Measurements from ENCODE around the gene GRIA4. TPM values are rescaled to one million over a fixed set of nuclear protein-coding genes. Genes with fewer than 3 reads are reported as not detected.

The GRIA4 gene
- total RNA-seq, 5 donors from 2014 or later (not counting 1 experiment from before 2014, with no cell fraction given): 0.09 TPM; not detected in 4

- H3K36me3 Mint-ChIP-seq: peaks cover 51% of the 10 kb centered on the region
- WGBS (ENCODE audit: insufficient coverage): 80% methylated on average over 1 of the region's 3 CpGs
- Histone ChIP-seq H3K36me3 (ENCODE audit: control insufficient read depth in 2 of 2, extremely low read depth in 1 of 2, insufficient read depth in 1 of 2, low read length in 1 of 2) (peaks cover 0 to 27% of the 10 kb centered on the region in 2 donors), H3K4me1 (ENCODE audit: control insufficient read depth in 1 of 2, extremely low read depth in 1 of 2, insufficient read depth in 2 of 2, low read length in 2 of 2) (no peaks in the 10 kb centered on the region), H3K27me3 (replicated peaks in 1 of 2; ENCODE audit: control insufficient read depth in 2 of 2, extremely low read depth in 1 of 2, insufficient read depth in 2 of 2, low read length in 1 of 2) (no peaks in the 10 kb centered on the region), H3K27ac (ENCODE audit: low read length) (no peak overlapping the region), H3K9me3 (no peaks in the 10 kb centered on the region), H3K4me3 (ENCODE audit: control insufficient read depth in 1 of 2, extremely low read depth in 1 of 2, low read length in 1 of 2) (no peak overlapping the region)
- H3K4me1 Mint-ChIP-seq: peaks cover 56 to 63% (median 60%) of the 10 kb centered on the region in 3 donors
- H3K27me3 Mint-ChIP-seq: no peaks in the 10 kb centered on the region
- no peak overlapping the region for H3K4me3 Mint-ChIP-seq
- no peak overlapping the region for H3K27ac Mint-ChIP-seq
- no peaks in the 10 kb centered on the region for H3K9me3 Mint-ChIP-seq
- POLR2A ChIA-PET: no interaction called here
- CTCF ChIA-PET: no interaction called here
- DNase-seq (no peak), ATAC-seq (replicated peaks in 1 of 4) (no peak)
These were observed 402.9 kb downstream of the GRIA4 start for GRCh38 chr11:106012744-106013143.

- 100% methylated on average over 1 of the region's 2 CpGs for WGBS (ENCODE audit: insufficient coverage)
- H3K36me3 Mint-ChIP-seq: peaks cover 46% of the 10 kb centered on the region
- Histone ChIP-seq H3K27me3 (replicated peaks in 1 of 2; ENCODE audit: control insufficient read depth in 2 of 2, extremely low read depth in 1 of 2, insufficient read depth in 2 of 2, low read length in 1 of 2) (no peaks in the 10 kb centered on the region), H3K4me1 (ENCODE audit: control insufficient read depth in 1 of 2, extremely low read depth in 1 of 2, insufficient read depth in 2 of 2, low read length in 2 of 2) (peaks cover 0 to 3% of the 10 kb centered on the region in 2 experiments), H3K27ac (ENCODE audit: low read length) (no peak overlapping the region), H3K36me3 (ENCODE audit: control insufficient read depth in 2 of 2, extremely low read depth in 1 of 2, insufficient read depth in 1 of 2, low read length in 1 of 2) (peaks cover 0 to 16% of the 10 kb centered on the region in 2 donors), H3K9me3 (no peaks in the 10 kb centered on the region), H3K4me3 (ENCODE audit: control insufficient read depth in 1 of 2, extremely low read depth in 1 of 2, low read length in 1 of 2) (no peak overlapping the region)
- no peaks in the 10 kb centered on the region for H3K9me3 Mint-ChIP-seq
- no peak overlapping the region for H3K4me3 Mint-ChIP-seq
- CTCF ChIA-PET: no interaction called here
- no peak for DNase-seq
- ATAC-seq (replicated peaks in 1 of 4): no peak
- no peak overlapping the region for H3K27ac Mint-ChIP-seq
- H3K27me3 Mint-ChIP-seq: no peaks in the 10 kb centered on the region
- POLR2A ChIA-PET: no interaction called here
- H3K4me1 Mint-ChIP-seq: peaks cover 55 to 68% (median 62%) of the 10 kb centered on the region in 3 donors
These were observed 404.2 kb downstream of the GRIA4 start for GRCh38 chr11:106014035-106014434.

- H3K27me3 Mint-ChIP-seq: no peaks in the 10 kb centered on the region
- DNase-seq: no peak
- no peak overlapping the region for H3K27ac Mint-ChIP-seq
- H3K27me3 ChIP-seq (replicated peaks in 1 of 2; ENCODE audit: control insufficient read depth in 2 of 2, extremely low read depth in 1 of 2, insufficient read depth in 2 of 2, low read length in 1 of 2): no peaks in the 10 kb centered on the region
- H3K4me1 Mint-ChIP-seq: peaks cover 58 to 69% (median 65%) of the 10 kb centered on the region in 3 donors
- H3K27ac ChIP-seq (ENCODE audit: low read length): no peak overlapping the region
- no peaks in the 10 kb centered on the region for H3K9me3 Mint-ChIP-seq
- no peak overlapping the region for H3K4me3 Mint-ChIP-seq
- ATAC-seq (replicated peaks in 1 of 4): no peak
- H3K36me3 Mint-ChIP-seq: peaks cover 44% of the 10 kb centered on the region
- peaks cover 2 to 4% of the 10 kb centered on the region in 2 experiments for H3K4me1 ChIP-seq (ENCODE audit: control insufficient read depth in 1 of 2, extremely low read depth in 1 of 2, insufficient read depth in 2 of 2, low read length in 2 of 2)
- peaks cover 0 to 11% of the 10 kb centered on the region in 2 donors for H3K36me3 ChIP-seq (ENCODE audit: control insufficient read depth in 2 of 2, extremely low read depth in 1 of 2, insufficient read depth in 1 of 2, low read length in 1 of 2)
- ChIA-PET CTCF (no interaction called here), POLR2A (no interaction called here)
- 89% methylated on average over 1 of the region's 2 CpGs for WGBS (ENCODE audit: insufficient coverage)
- H3K9me3 ChIP-seq: no peaks in the 10 kb centered on the region
- H3K4me3 ChIP-seq (ENCODE audit: control insufficient read depth in 1 of 2, extremely low read depth in 1 of 2, low read length in 1 of 2): no peak overlapping the region
These were observed 404.7 kb downstream of the GRIA4 start for GRCh38 chr11:106014620-106015019.

- H3K36me3 Mint-ChIP-seq: peaks cover 44% of the 10 kb centered on the region
- POLR2A ChIA-PET: no interaction called here
These were observed 405.2 kb downstream of the GRIA4 start for GRCh38 chr11:106015066-106015465.

GRCh38 chr11:106017093-106017492, 407.2 kb downstream of the GRIA4 start:
- H3K27me3 Mint-ChIP-seq: no peaks in the 10 kb centered on the region
- Histone ChIP-seq H3K4me3 (ENCODE audit: control insufficient read depth in 1 of 2, extremely low read depth in 1 of 2, low read length in 1 of 2) (no peak overlapping the region), H3K9me3 (no peaks in the 10 kb centered on the region), H3K27me3 (replicated peaks in 1 of 2; ENCODE audit: control insufficient read depth in 2 of 2, extremely low read depth in 1 of 2, insufficient read depth in 2 of 2, low read length in 1 of 2) (no peaks in the 10 kb centered on the region), H3K36me3 (ENCODE audit: control insufficient read depth in 2 of 2, extremely low read depth in 1 of 2, insufficient read depth in 1 of 2, low read length in 1 of 2) (no peaks in the 10 kb centered on the region), H3K27ac (ENCODE audit: low read length) (no peak overlapping the region), H3K4me1 (ENCODE audit: control insufficient read depth in 1 of 2, extremely low read depth in 1 of 2, insufficient read depth in 2 of 2, low read length in 2 of 2) (peaks cover 6 to 10% of the 10 kb centered on the region in 2 experiments)
- H3K27ac Mint-ChIP-seq: no peak overlapping the region
- ATAC-seq (replicated peaks in 1 of 4): no peak
- H3K4me3 Mint-ChIP-seq: no peak overlapping the region
- WGBS (ENCODE audit: insufficient coverage): no CpG with 5 or more reads among the region's 2 CpGs
- H3K9me3 Mint-ChIP-seq: no peaks in the 10 kb centered on the region
- peaks cover 32% of the 10 kb centered on the region for H3K36me3 Mint-ChIP-seq
- POLR2A ChIA-PET: no interaction called here
- CTCF ChIA-PET: no interaction called here
- no peak for DNase-seq
- H3K4me1 Mint-ChIP-seq: peaks cover 65 to 77% (median 75%) of the 10 kb centered on the region in 3 donors

More at GRCh38 chr11:106015066-106015465, 405.2 kb downstream of the GRIA4 start:
- peaks cover 0 to 6% of the 10 kb centered on the region in 2 donors for H3K36me3 ChIP-seq (ENCODE audit: control insufficient read depth in 2 of 2, extremely low read depth in 1 of 2, insufficient read depth in 1 of 2, low read length in 1 of 2)
- no peak overlapping the region for H3K27ac Mint-ChIP-seq
- no peak overlapping the region for H3K27ac ChIP-seq (ENCODE audit: low read length)
- WGBS (ENCODE audit: insufficient coverage): no CpG with 5 or more reads among the region's 2 CpGs
- no peaks in the 10 kb centered on the region for H3K27me3 Mint-ChIP-seq
- H3K9me3 Mint-ChIP-seq: no peaks in the 10 kb centered on the region
- H3K4me1 ChIP-seq (ENCODE audit: control insufficient read depth in 1 of 2, extremely low read depth in 1 of 2, insufficient read depth in 2 of 2, low read length in 2 of 2): peaks cover 2 to 4% of the 10 kb centered on the region in 2 experiments
- no peaks in the 10 kb centered on the region for H3K27me3 ChIP-seq (replicated peaks in 1 of 2; ENCODE audit: control insufficient read depth in 2 of 2, extremely low read depth in 1 of 2, insufficient read depth in 2 of 2, low read length in 1 of 2)
- H3K9me3 ChIP-seq: no peaks in the 10 kb centered on the region
- no peak for ATAC-seq (replicated peaks in 1 of 4)
- no peak for DNase-seq
- CTCF ChIA-PET: no interaction called here
- no peak overlapping the region for H3K4me3 ChIP-seq (ENCODE audit: control insufficient read depth in 1 of 2, extremely low read depth in 1 of 2, low read length in 1 of 2)
- no peak overlapping the region for H3K4me3 Mint-ChIP-seq
- peaks cover 59 to 69% (median 66%) of the 10 kb centered on the region in 3 donors for H3K4me1 Mint-ChIP-seq

GRCh38 chr11:106021181-106021966, 411.5 kb downstream of the GRIA4 start:
- Histone ChIP-seq H3K27me3 (replicated peaks in 1 of 2; ENCODE audit: control insufficient read depth in 2 of 2, extremely low read depth in 1 of 2, insufficient read depth in 2 of 2, low read length in 1 of 2) (peaks cover 0 to 2% of the 10 kb centered on the region in 2 experiments), H3K4me1 (ENCODE audit: control insufficient read depth in 1 of 2, extremely low read depth in 1 of 2, insufficient read depth in 2 of 2, low read length in 2 of 2) (peaks cover 10 to 12% of the 10 kb centered on the region in 2 experiments), H3K9me3 (no peaks in the 10 kb centered on the region), H3K27ac (ENCODE audit: low read length) (peak overlapping the region; percentile 66), H3K4me3 (ENCODE audit: control insufficient read depth in 1 of 2, extremely low read depth in 1 of 2, low read length in 1 of 2) (peak overlapping the region; percentile 90 to 92), H3K36me3 (ENCODE audit: control insufficient read depth in 2 of 2, extremely low read depth in 1 of 2, insufficient read depth in 1 of 2, low read length in 1 of 2) (no peaks in the 10 kb centered on the region)
- 3% methylated on average over 6 of the region's 18 CpGs for WGBS (ENCODE audit: insufficient coverage)
- H3K36me3 Mint-ChIP-seq: peaks cover 19% of the 10 kb centered on the region
- DNase-seq: no peak
- peak overlapping the region; percentile 85 to 97 (median 95) for H3K4me3 Mint-ChIP-seq
- peak in 1 of 4 experiments; percentile 5 for ATAC-seq (replicated peaks in 1 of 4)
- ChIA-PET CTCF (no interaction called here), POLR2A (no interaction called here)
- H3K9me3 Mint-ChIP-seq: peaks cover 0 to 4% (median 0%) of the 10 kb centered on the region in 3 donors
- H3K4me1 Mint-ChIP-seq: peaks cover 51 to 59% (median 58%) of the 10 kb centered on the region in 3 donors
- no peaks in the 10 kb centered on the region for H3K27me3 Mint-ChIP-seq
- H3K27ac Mint-ChIP-seq: peak overlapping the region; percentile 89 to 91
